Endothelial cell of umbilical vein (primary cell): ENCODE results near the gene NR2E3. TPM values are rescaled to one million over a fixed set of nuclear protein-coding genes. Genes with fewer than 3 reads are reported as not detected.

ENCODE experiments used
- BruUV-seq: library from RNA; stranded (reverse); fragments of 400-500 nt; replicated peaks from 2 replicates; lab custom pipeline; 2021; lab: Mats Ljungman, UMichigan
- CTCF ChIA-PET: fragments of 300-600, 350-600 bp; sonication (Branson Sonifier 250); formaldehyde crosslinking; loops from one replicate; lab custom pipeline; 2021; ENCODE audit warnings: antibody characterized with exemption, inconsistent platforms; lab: Charles Lee
- POLR2A ChIA-PET: fragments of 300-600, 350-600 bp; sonication (Branson Sonifier 250); formaldehyde crosslinking; loops from one replicate; lab custom pipeline; 2021; ENCODE audit warnings: antibody characterized with exemption, inconsistent platforms; lab: Charles Lee
- DNase-seq: peaks from one replicate; pipeline ENCODE4 v3.0.0-alpha.2; 2011; ENCODE audit warnings: low read depth, low spot score
- FAIRE-seq: peaks from 2 replicates; lab custom pipeline; 2011; peaks lifted over from hg19 to GRCh38; lab: Jason Lieb, UNC
- H2AFZ ChIP-seq: 2 replicates; pipeline ENCODE4 v1.6.0; 2012; ENCODE audit warnings: low read depth, low read length, control low read depth, inconsistent platforms
- H3K27ac ChIP-seq: 2 replicates; pipeline ENCODE4 v1.5.1; 2011; ENCODE audit warnings: low read depth, mild to moderate bottlenecking, control low read depth, low read length, moderate library complexity; ENCODE audit not compliant: insufficient read depth
- H3K27me3 ChIP-seq, 2 experiments: 2 replicates each; pipeline versions ENCODE4 v1.6.0 to v1.6.1; 2011; ENCODE audit warnings: low read length in 2 of 2, mixed read lengths in 1 of 2; ENCODE audit not compliant: control insufficient read depth in 2 of 2, insufficient read depth in 2 of 2
- H3K36me3 ChIP-seq, 2 experiments: 2 replicates in 1 of 2; 3 replicates in 1 of 2; pipeline ENCODE4 v1.5.1; 2011; ENCODE audit warnings: low read length in 2 of 2, mild to moderate bottlenecking in 1 of 2, moderate library complexity in 1 of 2; ENCODE audit not compliant: control insufficient read depth in 2 of 2, insufficient read depth in 2 of 2; ENCODE audit errors: extremely low read depth in 1 of 2
- H3K4me1 ChIP-seq: 3 replicates; pipeline ENCODE4 v1.5.1; 2011; ENCODE audit warnings: mild to moderate bottlenecking, low read length; ENCODE audit not compliant: control insufficient read depth, insufficient read depth; ENCODE audit errors: extremely low read depth
- H3K4me2 ChIP-seq: 2 replicates; pipeline ENCODE4 v1.6.1; 2011; ENCODE audit warnings: low read length, control low read depth, mixed read lengths; ENCODE audit not compliant: insufficient read depth
- H3K4me3 ChIP-seq, 3 experiments: fragments of 200-600 bp in 1 of 3; sonication (generic), shearing (Covaris generic) in 1 of 3; replicated peaks in 1 of 3; 2 replicates each; pipeline ENCODE4 v1.5.1; 2011 to 2016; ENCODE audit warnings: control low read depth in 3 of 3, low read length in 3 of 3, mild to moderate bottlenecking in 2 of 3, inconsistent platforms in 1 of 3, low read depth in 1 of 3, moderate library complexity in 1 of 3; ENCODE audit not compliant: insufficient read depth in 1 of 3
- H3K79me2 ChIP-seq: 2 replicates; pipeline ENCODE4 v1.6.0; 2012; ENCODE audit warnings: low read length, inconsistent platforms; ENCODE audit not compliant: control insufficient read depth, insufficient read depth
- H3K9ac ChIP-seq: replicated peaks from 2 replicates; pipeline ENCODE3; 2011; ENCODE audit warnings: low read length, control low read depth; ENCODE audit not compliant: insufficient read depth; ENCODE audit errors: extremely low read depth
- H3K9me1 ChIP-seq: replicated peaks from 3 replicates; pipeline ENCODE4 v1.6.0; 2011; ENCODE audit warnings: mild to moderate bottlenecking, low read length; ENCODE audit not compliant: control insufficient read depth, insufficient read depth; ENCODE audit errors: extremely low read depth
- H3K9me3 ChIP-seq: replicated peaks from 2 replicates; pipeline ENCODE4 v1.5.1; 2012; ENCODE audit warnings: low read length, inconsistent platforms; ENCODE audit not compliant: control insufficient read depth, insufficient read depth
- H4K20me1 ChIP-seq: replicated peaks from 2 replicates; pipeline ENCODE3; 2011; ENCODE audit warnings: mild to moderate bottlenecking, low read length; ENCODE audit not compliant: control insufficient read depth, insufficient read depth; ENCODE audit errors: extremely low read depth
- EZH2 ChIP-seq: IDR thresholded peaks from 2 replicates; pipeline ENCODE4 v1.6.1; 2012; ENCODE audit warnings: borderline replicate concordance, low read depth, mild to moderate bottlenecking, moderate library complexity, low read length, inconsistent platforms; ENCODE audit not compliant: severe bottlenecking
- GATA2 ChIP-seq: IDR thresholded peaks from 2 replicates; pipeline ENCODE4 v1.7.0; 2011; ENCODE audit warnings: low read depth, mild to moderate bottlenecking, moderate library complexity, mixed read lengths, low read length; ENCODE audit not compliant: insufficient read length, insufficient read depth
- MYC ChIP-seq: IDR thresholded peaks from one replicate; pipeline ENCODE4 v1.6.1; 2011; ENCODE audit warnings: mild to moderate bottlenecking, low read depth, low read length
- POLR2A ChIP-seq: IDR thresholded peaks from 2 replicates; pipeline ENCODE4 v1.6.1; 2012; ENCODE audit warnings: low read depth, mild to moderate bottlenecking, control low read depth, low read length
- POLR2AphosphoS5 ChIP-seq: IDR thresholded peaks from 2 replicates; pipeline ENCODE4 v1.6.1; 2012; ENCODE audit warnings: low read depth, mild to moderate bottlenecking, control low read depth, low read length, moderate library complexity; ENCODE audit not compliant: insufficient read depth
- dilution Hi-C: fragments of 300-500 bp; cut with MboI; formaldehyde crosslinking; loops from one replicate; pipeline ENCODE4 v1.15.0; 2019; ENCODE audit warnings: low sequenced_read_pairs; ENCODE audit not compliant: extremely low pct_ligation_motif_present
- intact Hi-C: fragments of 100-400 bp; cut with micrococcal nuclease; formaldehyde crosslinking; loops from one replicate; pipeline ENCODE4 v1.10.0; 2022
- polyA plus RNA-seq, 4 experiments: library from polyadenylated mRNA; depleted of rRNA in 3 of 4; stranded (reverse) in 3 of 4; unstranded in 1 of 4; fragments of >200 nt; gene quantifications; 2 replicates each; pipeline versions ENCODE4 v1.2.1 to v1.2.3, GENCODE V29; 2011 to 2012; ENCODE audit warnings: missing spikeins in 1 of 4
- total RNA-seq: library from RNA; stranded (reverse); gene quantifications from 2 replicates; pipeline ENCODE4 v1.2.3, GENCODE V29; 2021
- TF ChIP-seq, protein P1 (sequence below): IDR thresholded peaks from 2 replicates; pipeline ENCODE4 v1.6.1; 2011; ENCODE audit not compliant: insufficient read depth, insufficient read length
- TF ChIP-seq, protein P2 (sequence below), 2 donors: IDR thresholded peaks; 1 replicate in 1 of 2; 2 replicates in 1 of 2; pipeline ENCODE4 v1.5.1; 2011; ENCODE audit warnings: low read length in 2 of 2, mild to moderate bottlenecking in 2 of 2, moderate library complexity in 2 of 2, control low read depth in 1 of 2, inconsistent platforms in 1 of 2, low read depth in 1 of 2; ENCODE audit not compliant: insufficient read depth in 1 of 2; ENCODE audit errors: extremely low read depth in 1 of 2

NR2E3 gene
- total and polyA plus RNA-seq, 2 donors (not counting 3 experiments of a cell fraction or from before 2014, with no cell fraction given) = 0.04 to 0.38 TPM

DNA sequence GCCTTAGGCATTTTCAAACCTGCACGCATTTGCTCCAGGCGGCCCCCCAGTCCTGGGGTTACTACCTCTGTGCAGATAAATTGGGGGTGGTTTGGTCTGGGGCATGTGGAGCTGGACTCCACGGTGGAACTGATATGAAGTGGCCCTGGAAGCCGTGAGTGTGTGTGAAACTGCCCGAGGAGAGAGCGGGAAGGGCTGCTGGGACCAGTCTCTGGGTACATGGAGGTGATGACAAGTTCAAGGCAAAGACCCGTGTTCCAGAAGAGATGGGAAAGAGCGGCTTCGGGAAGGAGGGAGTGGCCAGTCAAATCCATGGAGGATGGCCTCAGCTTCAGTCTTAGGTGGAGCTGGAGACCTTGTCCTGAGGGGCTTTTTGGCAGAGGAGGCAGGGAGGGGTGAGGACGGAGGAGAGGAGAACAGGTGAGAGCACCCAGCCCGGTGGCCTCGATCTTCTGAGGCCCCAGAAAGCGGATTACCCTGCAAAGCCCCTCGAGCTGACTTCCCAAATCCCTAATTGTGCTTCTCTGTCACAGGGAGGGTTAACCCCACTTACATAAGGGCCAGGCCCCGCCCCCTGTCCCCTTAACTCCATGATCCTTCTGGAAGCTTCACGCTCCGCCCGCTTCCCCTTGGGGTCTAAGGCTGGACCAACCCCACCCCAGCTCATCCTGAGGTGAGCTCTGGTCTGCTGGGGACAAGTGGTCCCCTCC lies 1.9 kb upstream of the NR2E3 start:
- DNase-seq (no peak), FAIRE-seq (no peak)
- Histone ChIP-seq H3K9ac (no peak overlapping the region), H3K36me3 (no peaks in the 10 kb centered on the region), H3K4me1 (peaks cover 14% of the 10 kb centered on the region), H3K27ac (no peak overlapping the region), H3K9me1 (no peaks in the 10 kb centered on the region), H3K27me3 (no peaks in the 10 kb centered on the region), H3K79me2 (no peaks in the 10 kb centered on the region), H4K20me1 (no peaks in the 10 kb centered on the region), H2AFZ (no peak overlapping the region), H3K9me3 (no peaks in the 10 kb centered on the region), H3K4me3 (no peak overlapping the region), H3K4me2 (no peak overlapping the region)
- CTCF ChIA-PET = interaction anchor here (1.8 to 12.4 kb wide), 4 partner anchors 56 to 348 kb away, joined by 4 to 235 read pairs (median 111); no protein-coding TSS in a partner anchor
- dilution Hi-C loops = no loop called here
- BruUV-seq = no TSS peak
- intact Hi-C loops = no loop called here
- TF ChIP-seq POLR2AphosphoS5 = no peak
- POLR2A ChIA-PET = no interaction called here

DNA sequence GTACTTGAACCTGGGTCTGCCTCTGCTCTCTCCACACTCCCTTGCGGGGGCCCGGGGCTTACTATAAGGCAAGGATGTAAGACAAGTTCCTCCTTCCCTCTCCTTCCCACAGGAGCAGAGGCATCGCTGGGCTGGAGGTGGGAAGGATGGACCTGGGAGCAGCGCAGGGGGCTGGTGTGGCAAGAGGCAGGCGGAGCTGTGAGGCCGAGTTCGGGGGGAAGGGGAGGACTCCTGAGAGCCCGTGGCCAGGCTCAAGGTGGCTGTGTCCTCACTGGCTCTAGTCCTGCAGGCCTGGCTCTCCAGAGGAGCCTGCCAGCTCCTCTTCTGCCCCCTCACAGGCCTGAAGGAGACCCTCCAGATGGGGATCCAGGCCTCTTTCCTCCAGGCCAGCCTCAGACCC lies 1.0 kb upstream of the NR2E3 start:
- no peak overlapping the region for H3K4me2 ChIP-seq
- H4K20me1 ChIP-seq = no peaks in the 10 kb centered on the region
- no peak overlapping the region for H3K4me3 ChIP-seq
- ChIA-PET POLR2A (no interaction called here), CTCF (interaction anchor here (10.1 to 12.4 kb wide), 2 partner anchors 57 to 347 kb away, joined by 97 to 235 read pairs; no protein-coding TSS in a partner anchor)
- peaks cover 14% of the 10 kb centered on the region for H3K4me1 ChIP-seq
- no peaks in the 10 kb centered on the region for H3K79me2 ChIP-seq
- FAIRE-seq (no peak), DNase-seq (no peak)
- H3K36me3 ChIP-seq = no peaks in the 10 kb centered on the region
- no peaks in the 10 kb centered on the region for H3K9me1 ChIP-seq
- H3K9me3 ChIP-seq = no peaks in the 10 kb centered on the region
- intact Hi-C loops (no loop called here), dilution Hi-C loops (no loop called here)
- H3K27me3 ChIP-seq = no peaks in the 10 kb centered on the region
- no peak overlapping the region for H3K27ac ChIP-seq
- no peak overlapping the region for H3K9ac ChIP-seq
- no peak overlapping the region for H2AFZ ChIP-seq
- no TSS peak for BruUV-seq
- TF ChIP-seq EZH2 (no peak), POLR2A (no peak), MYC (no peak), GATA2 (no peak)
- TF ChIP-seq, protein P1, sequence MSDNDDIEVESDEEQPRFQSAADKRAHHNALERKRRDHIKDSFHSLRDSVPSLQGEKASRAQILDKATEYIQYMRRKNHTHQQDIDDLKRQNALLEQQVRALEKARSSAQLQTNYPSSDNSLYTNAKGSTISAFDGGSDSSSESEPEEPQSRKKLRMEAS = no peak
- TF ChIP-seq, protein P2, sequence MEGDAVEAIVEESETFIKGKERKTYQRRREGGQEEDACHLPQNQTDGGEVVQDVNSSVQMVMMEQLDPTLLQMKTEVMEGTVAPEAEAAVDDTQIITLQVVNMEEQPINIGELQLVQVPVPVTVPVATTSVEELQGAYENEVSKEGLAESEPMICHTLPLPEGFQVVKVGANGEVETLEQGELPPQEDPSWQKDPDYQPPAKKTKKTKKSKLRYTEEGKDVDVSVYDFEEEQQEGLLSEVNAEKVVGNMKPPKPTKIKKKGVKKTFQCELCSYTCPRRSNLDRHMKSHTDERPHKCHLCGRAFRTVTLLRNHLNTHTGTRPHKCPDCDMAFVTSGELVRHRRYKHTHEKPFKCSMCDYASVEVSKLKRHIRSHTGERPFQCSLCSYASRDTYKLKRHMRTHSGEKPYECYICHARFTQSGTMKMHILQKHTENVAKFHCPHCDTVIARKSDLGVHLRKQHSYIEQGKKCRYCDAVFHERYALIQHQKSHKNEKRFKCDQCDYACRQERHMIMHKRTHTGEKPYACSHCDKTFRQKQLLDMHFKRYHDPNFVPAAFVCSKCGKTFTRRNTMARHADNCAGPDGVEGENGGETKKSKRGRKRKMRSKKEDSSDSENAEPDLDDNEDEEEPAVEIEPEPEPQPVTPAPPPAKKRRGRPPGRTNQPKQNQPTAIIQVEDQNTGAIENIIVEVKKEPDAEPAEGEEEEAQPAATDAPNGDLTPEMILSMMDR (IDR thresholded peaks at IDR 0.05; ENCODE audit: extremely low read depth in 1 of 2, insufficient read depth in 1 of 2, low read depth in 1 of 2, low read length in 2 of 2) = no peak
